GM18526 (cell line): Measurements from ENCODE around the gene TRMT10B.

ENCODE experiments used
- POLR2A ChIP-seq: IDR thresholded peaks from 3 replicates; pipeline ENCODE4 v1.6.1; 2011; ENCODE audit not compliant: insufficient read length; ENCODE audit errors: extremely low read depth

Gene TRMT10B

GRCh38 chr9:37745970-37746369 is 7.6 kb upstream of the TRMT10B start:
- no peak for TF ChIP-seq POLR2A

- no peak for TF ChIP-seq POLR2A
These were observed 6.9 kb upstream of the TRMT10B start for GRCh38 chr9:37746448-37747270.

GRCh38 chr9:37747271-37747753 is 6.3 kb upstream of the TRMT10B start:
- no peak for TF ChIP-seq POLR2A

GRCh38 chr9:37749129-37749528 is 4.5 kb upstream of the TRMT10B start:
- TF ChIP-seq POLR2A = no peak

- no peak for TF ChIP-seq POLR2A
These were observed 2.4 kb upstream of the TRMT10B start for GRCh38 chr9:37751186-37751585.

- TF ChIP-seq POLR2A = no peak
These were observed 740 bp upstream of the TRMT10B start for GRCh38 chr9:37752642-37753488.

- no peak for TF ChIP-seq POLR2A
These were observed 5.1 kb downstream of the TRMT10B start for GRCh38 chr9:37758747-37759146.

- no peak for TF ChIP-seq POLR2A
These were observed 7.0 kb downstream of the TRMT10B start for GRCh38 chr9:37760416-37761161.

- no peak for TF ChIP-seq POLR2A
These were observed 7.9 kb downstream of the TRMT10B start for GRCh38 chr9:37761511-37761910.

GRCh38 chr9:37769306-37769705 is 15.7 kb downstream of the TRMT10B start:
- no peak for TF ChIP-seq POLR2A

- no peak for TF ChIP-seq POLR2A
These were observed 16.4 kb downstream of the TRMT10B start for GRCh38 chr9:37769995-37770394.

- no peak for TF ChIP-seq POLR2A
These were observed 21.8 kb downstream of the TRMT10B start for GRCh38 chr9:37775216-37775919.

GRCh38 chr9:37776328-37776727 is 22.7 kb downstream of the TRMT10B start:
- TF ChIP-seq POLR2A = no peak

GRCh38 chr9:37778534-37778933 is 24.9 kb downstream of the TRMT10B start:
- no peak for TF ChIP-seq POLR2A

- TF ChIP-seq POLR2A = no peak
These were observed 30.6 kb downstream of the TRMT10B start for GRCh38 chr9:37784291-37784615.
